ENCODE measurements around the gene WDR64.
A peak's percentile ranks its signal among the peaks of the same experiment; 100 is the strongest.

The WDR64 gene

GRCh38 chr1:241617426-241617825, 34.7 kb upstream of the WDR64 start:
- no peak overlapping the region for H3K4me2 ChIP-seq (ENCODE audit: low read length)
- TF ChIP-seq, protein P1, sequence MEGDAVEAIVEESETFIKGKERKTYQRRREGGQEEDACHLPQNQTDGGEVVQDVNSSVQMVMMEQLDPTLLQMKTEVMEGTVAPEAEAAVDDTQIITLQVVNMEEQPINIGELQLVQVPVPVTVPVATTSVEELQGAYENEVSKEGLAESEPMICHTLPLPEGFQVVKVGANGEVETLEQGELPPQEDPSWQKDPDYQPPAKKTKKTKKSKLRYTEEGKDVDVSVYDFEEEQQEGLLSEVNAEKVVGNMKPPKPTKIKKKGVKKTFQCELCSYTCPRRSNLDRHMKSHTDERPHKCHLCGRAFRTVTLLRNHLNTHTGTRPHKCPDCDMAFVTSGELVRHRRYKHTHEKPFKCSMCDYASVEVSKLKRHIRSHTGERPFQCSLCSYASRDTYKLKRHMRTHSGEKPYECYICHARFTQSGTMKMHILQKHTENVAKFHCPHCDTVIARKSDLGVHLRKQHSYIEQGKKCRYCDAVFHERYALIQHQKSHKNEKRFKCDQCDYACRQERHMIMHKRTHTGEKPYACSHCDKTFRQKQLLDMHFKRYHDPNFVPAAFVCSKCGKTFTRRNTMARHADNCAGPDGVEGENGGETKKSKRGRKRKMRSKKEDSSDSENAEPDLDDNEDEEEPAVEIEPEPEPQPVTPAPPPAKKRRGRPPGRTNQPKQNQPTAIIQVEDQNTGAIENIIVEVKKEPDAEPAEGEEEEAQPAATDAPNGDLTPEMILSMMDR (IDR thresholded peaks at IDR 0.05) = no peak
- no peak overlapping the region for H2AFZ ChIP-seq
- H3K79me2 ChIP-seq = no peaks in the 10 kb centered on the region
- H3K9me3 ChIP-seq (ENCODE audit: control insufficient read depth, low read length) = no peaks in the 10 kb centered on the region
- no peak overlapping the region for H3K9ac ChIP-seq
- H3K4me1 ChIP-seq = no peaks in the 10 kb centered on the region
- H3K27me3 ChIP-seq (ENCODE audit: control insufficient read depth, insufficient read depth, low read length) = no peaks in the 10 kb centered on the region
- H3K27ac ChIP-seq = no peak overlapping the region
- no peak overlapping the region for H3K4me3 ChIP-seq (ENCODE audit: low read depth, low read length)
- no peaks in the 10 kb centered on the region for H3K36me3 ChIP-seq (ENCODE audit: control insufficient read depth, insufficient read depth, low read length)

- Histone ChIP-seq H3K4me3 (ENCODE audit: low read depth, low read length) (no peak overlapping the region), H3K4me2 (ENCODE audit: low read length) (no peak overlapping the region), H3K4me1 (no peaks in the 10 kb centered on the region), H3K27me3 (ENCODE audit: control insufficient read depth, insufficient read depth, low read length) (no peaks in the 10 kb centered on the region), H3K9me3 (ENCODE audit: control insufficient read depth, low read length) (no peaks in the 10 kb centered on the region), H3K36me3 (ENCODE audit: control insufficient read depth, insufficient read depth, low read length) (no peaks in the 10 kb centered on the region), H2AFZ (no peak overlapping the region), H3K27ac (no peak overlapping the region), H3K9ac (no peak overlapping the region), H3K79me2 (no peaks in the 10 kb centered on the region)
- TF ChIP-seq, protein P1 (IDR thresholded peaks at IDR 0.05) = no peak
Observed at GRCh38 chr1:241622669-241623068, 29.4 kb upstream of the WDR64 start.

- Histone ChIP-seq H3K4me1 (no peaks in the 10 kb centered on the region), H3K4me3 (ENCODE audit: low read depth, low read length) (no peak overlapping the region), H2AFZ (no peak overlapping the region), H3K27ac (no peak overlapping the region), H3K36me3 (ENCODE audit: control insufficient read depth, insufficient read depth, low read length) (no peaks in the 10 kb centered on the region), H3K9ac (no peak overlapping the region), H3K9me3 (ENCODE audit: control insufficient read depth, low read length) (no peaks in the 10 kb centered on the region), H3K27me3 (ENCODE audit: control insufficient read depth, insufficient read depth, low read length) (no peaks in the 10 kb centered on the region), H3K79me2 (no peaks in the 10 kb centered on the region), H3K4me2 (ENCODE audit: low read length) (no peak overlapping the region)
- TF ChIP-seq, protein P1 (IDR thresholded peaks at IDR 0.05) = no peak
Observed at GRCh38 chr1:241624935-241625334, 27.1 kb upstream of the WDR64 start.

DNA sequence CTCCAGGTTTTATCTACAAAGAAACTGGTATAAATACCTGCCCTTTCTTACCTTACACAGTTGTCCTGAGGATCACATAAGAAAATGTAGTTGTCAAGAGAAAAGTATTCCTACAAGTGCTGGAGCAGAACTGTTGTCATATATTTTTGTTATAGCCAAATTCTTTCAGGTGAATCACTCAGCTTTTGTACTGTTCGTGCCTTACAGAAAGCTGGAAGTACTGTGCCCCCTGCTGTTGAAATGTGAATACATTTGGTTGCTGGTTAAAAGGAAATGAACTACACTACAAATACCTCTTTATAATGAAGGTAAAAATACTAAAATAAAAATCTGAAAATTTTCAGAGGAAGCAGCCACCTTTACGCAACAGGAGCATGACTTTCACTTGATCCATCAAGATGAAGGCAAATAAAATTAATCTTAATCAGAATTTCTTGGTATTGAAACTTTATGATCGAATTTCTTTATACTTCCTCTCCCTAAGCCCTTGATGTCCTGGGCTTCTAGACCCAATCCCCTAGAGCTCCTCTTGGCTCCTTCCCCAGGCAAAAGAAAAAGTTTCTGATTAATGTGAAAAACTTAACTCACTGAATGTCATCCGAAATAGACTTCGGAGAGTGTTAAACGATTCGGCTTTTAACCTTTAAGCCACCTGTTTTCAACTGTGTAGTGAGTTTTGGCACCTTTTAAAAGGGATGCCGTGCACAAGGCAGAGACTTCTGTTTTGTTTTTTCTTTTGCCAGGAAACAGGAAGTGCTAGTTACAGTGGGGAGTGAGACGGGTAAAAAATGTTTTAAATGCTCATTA, 24.4 kb upstream of the WDR64 start:
- Histone ChIP-seq H3K36me3 (ENCODE audit: control insufficient read depth, insufficient read depth, low read length) (no peaks in the 10 kb centered on the region), H3K9me3 (ENCODE audit: control insufficient read depth, low read length) (no peaks in the 10 kb centered on the region), H3K4me3 (ENCODE audit: low read depth, low read length) (no peak overlapping the region), H3K27me3 (ENCODE audit: control insufficient read depth, insufficient read depth, low read length) (no peaks in the 10 kb centered on the region), H3K79me2 (no peaks in the 10 kb centered on the region), H3K9ac (no peak overlapping the region), H2AFZ (no peak overlapping the region), H3K4me1 (no peaks in the 10 kb centered on the region), H3K27ac (no peak overlapping the region), H3K4me2 (ENCODE audit: low read length) (no peak overlapping the region)
- TF ChIP-seq, protein P1 (IDR thresholded peaks at IDR 0.05) = peak; percentile 9

GRCh38 chr1:241630005-241630404, 22.1 kb upstream of the WDR64 start:
- Histone ChIP-seq H3K36me3 (ENCODE audit: control insufficient read depth, insufficient read depth, low read length) (no peaks in the 10 kb centered on the region), H3K9ac (no peak overlapping the region), H2AFZ (no peak overlapping the region), H3K9me3 (ENCODE audit: control insufficient read depth, low read length) (no peaks in the 10 kb centered on the region), H3K4me3 (ENCODE audit: low read depth, low read length) (no peak overlapping the region), H3K4me2 (ENCODE audit: low read length) (no peak overlapping the region), H3K27ac (no peak overlapping the region), H3K79me2 (no peaks in the 10 kb centered on the region), H3K27me3 (ENCODE audit: control insufficient read depth, insufficient read depth, low read length) (no peaks in the 10 kb centered on the region), H3K4me1 (no peaks in the 10 kb centered on the region)
- TF ChIP-seq, protein P1 (IDR thresholded peaks at IDR 0.05) = no peak
